ENCODE results near the gene KIF16B. TPM values are rescaled to one million over a fixed set of nuclear protein-coding genes. Genes with fewer than 3 reads are reported as not detected.
A peak's percentile ranks its signal among the peaks of the same experiment; 100 is the strongest.

Gene KIF16B
- total and polyA plus RNA-seq, 10 of the 15 experiments (the other 5 are each of a cell fraction or from before 2014, with no cell fraction given): 0.21 to 5.2 (median 3.0) TPM

GRCh38 chr20:16392346-16392745 is 180.9 kb downstream of the KIF16B start:
- WGBS (ENCODE audit: insufficient coverage, insufficient replicate concordance, low lambda C conversion rate, missing lambda C conversion rate): 4% methylated on average over 8 of the region's 8 CpGs
- POLR2A ChIA-PET: no interaction called here
- H3K27ac ChIP-seq (ENCODE audit: control insufficient read depth, insufficient read depth): no peak overlapping the region
- SMC1A ChIA-PET (ENCODE audit: uncharacterized antibody, unreplicated experiment): interaction anchor here (0.8 kb wide), 1 partner anchor 70 kb away, joined by 3 read pairs; no protein-coding TSS in a partner anchor
- H3K27me3 ChIP-seq (replicated peaks in 1 of 2; ENCODE audit: control insufficient read depth in 2 of 2, insufficient read depth in 2 of 2, low read length in 1 of 2): no peaks in the 10 kb centered on the region
- FAIRE-seq (no peak), ATAC-seq (peak; percentile 90), DNase-seq (ENCODE audit: low read depth, low spot score) (peak; percentile 43)
- H3K9me3 ChIP-seq (replicated peaks; ENCODE audit: control insufficient read depth, insufficient read depth, low read length): no peaks in the 10 kb centered on the region
- CTCF ChIA-PET: no interaction called here
- H3K36me3 ChIP-seq (ENCODE audit: control insufficient read depth in 2 of 2, insufficient read depth in 2 of 2, low read length in 1 of 2): no peaks in the 10 kb centered on the region
- 0 out of 2 replicates have a peak overlapping the region, but pooled peaks have one; percentile 8 for H3K4me3 ChIP-seq
- no TSS peak for BruUV-seq (replicated peaks)
- H2AFZ ChIP-seq (ENCODE audit: control insufficient read depth, low read depth, low read length): peak overlapping the region; percentile 28
- RAD21 ChIA-PET (ENCODE audit: unreplicated experiment): no interaction called here
- H3K9ac ChIP-seq (ENCODE audit: control insufficient read depth, insufficient read depth, low read length): no peak overlapping the region
- TF ChIP-seq, protein P1, sequence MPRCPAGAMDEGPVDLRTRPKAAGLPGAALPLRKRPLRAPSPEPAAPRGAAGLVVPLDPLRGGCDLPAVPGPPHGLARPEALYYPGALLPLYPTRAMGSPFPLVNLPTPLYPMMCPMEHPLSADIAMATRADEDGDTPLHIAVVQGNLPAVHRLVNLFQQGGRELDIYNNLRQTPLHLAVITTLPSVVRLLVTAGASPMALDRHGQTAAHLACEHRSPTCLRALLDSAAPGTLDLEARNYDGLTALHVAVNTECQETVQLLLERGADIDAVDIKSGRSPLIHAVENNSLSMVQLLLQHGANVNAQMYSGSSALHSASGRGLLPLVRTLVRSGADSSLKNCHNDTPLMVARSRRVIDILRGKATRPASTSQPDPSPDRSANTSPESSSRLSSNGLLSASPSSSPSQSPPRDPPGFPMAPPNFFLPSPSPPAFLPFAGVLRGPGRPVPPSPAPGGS (IDR thresholded peaks at IDR 0.05; ENCODE audit: borderline replicate concordance, insufficient read depth, low read depth, low read length, poor library complexity, severe bottlenecking): no peak
- peak; percentile 36; the same call in 1 of the 2 replicates for TF ChIP-seq ATF7 (IDR thresholded peaks at IDR 0.05; ENCODE audit: low read depth)
- no peak for TF ChIP-seq CREB1 (IDR thresholded peaks at IDR 0.05; ENCODE audit: low read depth)
- TF ChIP-seq PAX5 (IDR thresholded peaks at IDR 0.05; ENCODE audit: borderline replicate concordance, low read depth, low read length): peak; percentile 14; the same call in 1 of the 2 replicates
- TF ChIP-seq FOXK2 (IDR thresholded peaks at IDR 0.05): peak; percentile 38; the same call in 1 of the 2 replicates
- TF ChIP-seq PAX8 (IDR thresholded peaks at IDR 0.05): no peak
- peak in 1 of 2 experiments; percentile 37; a peak in 1 of 4 replicates for TF ChIP-seq IKZF2 (IDR thresholded peaks at IDR 0.05)
- peak; percentile 64 for TF ChIP-seq SPI1 (IDR thresholded peaks at IDR 0.05; ENCODE audit: borderline replicate concordance, insufficient read depth, low read depth, low read length)
- TF ChIP-seq CTCF (IDR thresholded peaks at IDR 0.05 in 2 of 3, conservative IDR thresholded peaks at IDR 0.05 in 1 of 3; ENCODE audit: control insufficient read depth in 2 of 3, extremely low read depth in 1 of 3, insufficient read depth in 1 of 3, low read depth in 3 of 3, low read length in 3 of 3): no peak
- TF ChIP-seq RAD51 (IDR thresholded peaks at IDR 0.05): no peak
- TF ChIP-seq CREM (IDR thresholded peaks at IDR 0.05; ENCODE audit: low read depth): no peak
- no peak for TF ChIP-seq ZNF24 (IDR thresholded peaks at IDR 0.05)
- TF ChIP-seq, protein P2, sequence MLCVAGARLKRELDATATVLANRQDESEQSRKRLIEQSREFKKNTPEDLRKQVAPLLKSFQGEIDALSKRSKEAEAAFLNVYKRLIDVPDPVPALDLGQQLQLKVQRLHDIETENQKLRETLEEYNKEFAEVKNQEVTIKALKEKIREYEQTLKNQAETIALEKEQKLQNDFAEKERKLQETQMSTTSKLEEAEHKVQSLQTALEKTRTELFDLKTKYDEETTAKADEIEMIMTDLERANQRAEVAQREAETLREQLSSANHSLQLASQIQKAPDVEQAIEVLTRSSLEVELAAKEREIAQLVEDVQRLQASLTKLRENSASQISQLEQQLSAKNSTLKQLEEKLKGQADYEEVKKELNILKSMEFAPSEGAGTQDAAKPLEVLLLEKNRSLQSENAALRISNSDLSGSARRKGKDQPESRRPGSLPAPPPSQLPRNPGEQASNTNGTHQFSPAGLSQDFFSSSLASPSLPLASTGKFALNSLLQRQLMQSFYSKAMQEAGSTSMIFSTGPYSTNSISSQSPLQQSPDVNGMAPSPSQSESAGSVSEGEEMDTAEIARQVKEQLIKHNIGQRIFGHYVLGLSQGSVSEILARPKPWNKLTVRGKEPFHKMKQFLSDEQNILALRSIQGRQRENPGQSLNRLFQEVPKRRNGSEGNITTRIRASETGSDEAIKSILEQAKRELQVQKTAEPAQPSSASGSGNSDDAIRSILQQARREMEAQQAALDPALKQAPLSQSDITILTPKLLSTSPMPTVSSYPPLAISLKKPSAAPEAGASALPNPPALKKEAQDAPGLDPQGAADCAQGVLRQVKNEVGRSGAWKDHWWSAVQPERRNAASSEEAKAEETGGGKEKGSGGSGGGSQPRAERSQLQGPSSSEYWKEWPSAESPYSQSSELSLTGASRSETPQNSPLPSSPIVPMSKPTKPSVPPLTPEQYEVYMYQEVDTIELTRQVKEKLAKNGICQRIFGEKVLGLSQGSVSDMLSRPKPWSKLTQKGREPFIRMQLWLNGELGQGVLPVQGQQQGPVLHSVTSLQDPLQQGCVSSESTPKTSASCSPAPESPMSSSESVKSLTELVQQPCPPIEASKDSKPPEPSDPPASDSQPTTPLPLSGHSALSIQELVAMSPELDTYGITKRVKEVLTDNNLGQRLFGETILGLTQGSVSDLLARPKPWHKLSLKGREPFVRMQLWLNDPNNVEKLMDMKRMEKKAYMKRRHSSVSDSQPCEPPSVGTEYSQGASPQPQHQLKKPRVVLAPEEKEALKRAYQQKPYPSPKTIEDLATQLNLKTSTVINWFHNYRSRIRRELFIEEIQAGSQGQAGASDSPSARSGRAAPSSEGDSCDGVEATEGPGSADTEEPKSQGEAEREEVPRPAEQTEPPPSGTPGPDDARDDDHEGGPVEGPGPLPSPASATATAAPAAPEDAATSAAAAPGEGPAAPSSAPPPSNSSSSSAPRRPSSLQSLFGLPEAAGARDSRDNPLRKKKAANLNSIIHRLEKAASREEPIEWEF (IDR thresholded peaks at IDR 0.05; ENCODE audit: insufficient replicate concordance, low read depth, low read length): no peak
- H3K79me2 ChIP-seq (ENCODE audit: control insufficient read depth, insufficient read depth, low read length): no peaks in the 10 kb centered on the region
- in situ Hi-C loops (cut with MboI) (no loop called here), intact Hi-C loops (cut with micrococcal nuclease; ENCODE audit: unreplicated experiment) (no loop called here)
- H4K20me1 ChIP-seq (ENCODE audit: control insufficient read depth, insufficient read depth): no peaks in the 10 kb centered on the region
- peak overlapping the region; percentile 50; the same call in 1 of the 2 replicates for H3K4me2 ChIP-seq (ENCODE audit: control insufficient read depth, insufficient read depth)
- peaks cover 8% of the 10 kb centered on the region for H3K4me1 ChIP-seq (ENCODE audit: control insufficient read depth, insufficient read depth, low read length)

All from GM12878 (cell line).